ENCODE data around the gene HTR3A.

HTR3A gene

DNA sequence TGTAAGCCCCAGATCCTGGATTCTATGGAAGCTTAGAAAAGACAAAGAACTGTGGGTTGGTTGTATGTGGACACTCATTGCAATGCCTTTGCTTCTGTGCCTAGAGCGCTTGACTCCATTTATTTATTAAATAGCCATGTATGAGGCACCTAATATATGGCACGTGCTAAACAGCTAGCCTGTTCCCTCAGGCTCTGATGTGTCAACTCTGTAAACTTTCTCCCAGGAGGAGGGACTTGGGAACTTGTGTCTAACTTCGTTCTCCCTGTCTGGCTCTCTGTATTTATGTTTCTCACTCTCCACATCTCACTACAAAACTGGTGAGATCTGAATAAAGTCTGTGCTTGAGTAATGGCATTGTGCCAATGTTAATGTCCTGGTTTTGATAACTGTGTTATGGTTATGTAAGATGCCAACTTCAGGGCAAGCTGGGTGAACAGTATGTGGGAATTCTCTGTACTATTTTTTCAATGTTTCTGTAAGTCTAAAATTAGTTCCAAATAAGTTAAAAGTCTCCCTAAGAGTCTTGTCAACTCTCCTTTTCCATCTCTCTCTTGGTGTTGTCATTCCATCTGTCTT is 50.5 kb downstream of the HTR3A start:
- no peak for DNase-seq

DNA sequence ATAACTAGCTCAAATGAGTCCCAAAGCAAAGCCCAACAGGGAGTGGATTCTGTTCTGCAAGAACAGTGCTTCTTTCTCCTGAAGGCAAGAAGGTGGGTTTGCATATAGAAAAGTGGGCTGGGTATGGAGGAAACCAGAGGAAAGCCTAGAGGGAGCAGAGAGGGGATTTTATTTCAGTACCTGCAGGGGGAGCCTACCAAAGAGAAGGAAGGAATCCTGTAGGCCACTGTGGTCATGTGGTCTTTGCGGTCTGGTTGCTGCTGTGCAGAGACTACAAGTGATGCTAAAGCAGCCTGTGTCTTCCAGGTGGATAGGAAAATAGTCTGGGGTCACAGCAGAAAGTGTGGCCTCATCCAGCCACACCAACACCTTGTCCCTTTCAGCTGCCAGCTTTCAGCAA is 51.4 kb downstream of the HTR3A start:
- DNase-seq: peak; percentile 9

DNA sequence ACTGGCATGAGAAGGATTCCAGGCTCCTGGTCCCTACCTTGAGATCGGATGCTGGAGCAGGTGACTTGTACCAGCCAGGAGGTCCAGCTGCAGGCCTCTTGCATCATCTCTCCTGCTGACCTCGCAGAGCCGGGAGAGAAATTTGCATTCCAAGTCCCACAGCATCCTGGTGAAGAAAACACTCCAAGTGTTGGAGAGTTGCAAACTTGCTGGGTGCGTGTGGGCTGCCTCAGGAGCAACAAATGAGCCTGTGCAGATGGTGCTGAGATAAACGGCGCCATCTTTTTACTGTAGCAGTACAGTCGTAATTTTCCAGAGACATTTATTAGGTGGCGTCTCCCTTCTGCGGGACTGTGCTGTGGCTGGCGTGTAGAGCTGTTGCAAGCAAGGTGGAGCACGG is 52.5 kb downstream of the HTR3A start:
- no peak for DNase-seq

DNA sequence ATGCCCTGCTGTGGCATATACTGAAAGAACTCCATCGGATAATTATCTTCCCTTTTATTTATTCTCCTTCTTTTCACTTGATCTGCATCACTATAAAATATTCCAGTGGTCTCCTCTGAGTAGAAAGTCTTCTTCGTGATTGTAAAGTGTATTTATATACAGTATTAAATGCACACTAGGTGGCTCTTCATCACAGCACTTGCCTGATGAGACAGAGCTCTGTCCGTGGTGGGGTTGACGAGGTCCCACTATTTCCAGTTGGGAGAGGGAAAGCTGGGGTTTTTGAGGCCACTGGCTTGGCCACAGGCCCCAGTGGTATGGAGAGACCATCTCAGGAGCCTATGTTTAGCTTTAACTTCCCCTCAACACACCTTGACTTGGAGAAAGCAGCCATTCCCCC is 53.0 kb downstream of the HTR3A start:
- no peak for DNase-seq

DNA sequence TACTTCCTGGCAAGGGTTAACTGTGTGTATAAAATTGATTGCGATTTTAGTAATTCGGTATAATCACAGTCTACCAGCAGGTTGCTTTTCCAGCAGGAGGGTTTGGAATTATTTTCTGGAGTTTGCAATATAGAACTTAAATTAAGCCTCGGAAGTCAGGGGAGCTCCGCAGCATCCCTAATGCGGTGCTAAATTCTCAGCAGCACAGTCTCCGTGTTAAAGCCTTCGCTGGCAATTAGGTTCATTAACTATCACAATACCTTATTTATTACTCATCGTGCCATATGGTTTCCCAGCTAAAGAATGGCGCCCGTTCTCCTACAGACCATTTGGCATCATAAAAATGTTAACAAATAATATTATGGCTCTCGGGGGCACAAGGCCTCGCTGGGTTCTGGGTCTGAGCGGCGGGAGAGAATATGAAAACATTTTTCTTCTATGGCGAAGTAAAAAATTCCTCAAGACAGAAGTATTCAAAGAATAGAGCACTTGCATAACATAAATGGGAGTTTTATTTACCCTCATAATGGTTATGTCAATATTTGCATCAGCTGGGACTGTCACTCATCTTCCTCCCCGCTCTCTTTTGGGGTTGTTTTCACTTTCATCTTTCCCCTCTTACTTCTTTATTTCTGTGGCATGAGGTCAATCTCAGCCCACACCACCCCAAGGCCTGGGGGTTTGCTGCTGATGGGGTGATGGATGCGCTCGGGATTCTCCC is 56.5 kb downstream of the HTR3A start:
- DNase-seq: no peak

DNA sequence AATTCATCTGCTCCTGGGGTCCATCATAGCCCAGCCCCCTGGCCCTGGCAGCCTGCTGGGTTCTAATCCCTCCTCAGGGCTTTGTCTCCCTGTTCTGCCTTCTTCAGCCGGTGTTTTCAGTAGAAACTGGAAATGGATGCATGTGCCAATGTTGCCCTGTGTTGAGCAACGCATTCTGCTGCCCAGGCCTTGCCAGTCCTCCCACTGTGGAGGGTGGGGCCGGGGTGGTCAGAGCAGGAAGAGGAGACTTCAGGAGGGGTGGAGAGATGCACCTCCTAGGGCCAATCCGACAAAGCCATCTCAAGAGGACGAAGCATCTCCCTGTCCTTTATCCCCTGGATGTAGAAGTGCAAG is 57.0 kb downstream of the HTR3A start:
- no peak for DNase-seq

DNA sequence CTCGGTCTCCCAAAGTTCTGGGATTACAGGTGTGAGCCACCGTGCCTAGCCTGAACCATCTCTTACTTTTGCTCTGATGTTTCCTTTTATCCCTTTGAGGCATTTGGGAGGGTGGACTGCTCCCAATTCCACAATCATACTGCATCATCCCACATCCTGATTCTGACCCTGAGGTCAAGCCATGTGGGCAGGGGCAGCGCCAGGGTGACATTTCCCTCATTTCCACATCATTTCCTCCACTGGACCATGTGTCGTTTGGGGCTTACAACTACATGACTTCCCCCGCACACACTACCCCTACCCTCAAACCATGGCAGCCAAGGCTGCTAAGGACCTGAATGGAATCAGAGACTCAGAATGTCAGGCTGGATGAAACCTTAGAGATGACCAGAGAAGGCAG is 58.2 kb downstream of the HTR3A start:
- DNase-seq: no peak

DNA sequence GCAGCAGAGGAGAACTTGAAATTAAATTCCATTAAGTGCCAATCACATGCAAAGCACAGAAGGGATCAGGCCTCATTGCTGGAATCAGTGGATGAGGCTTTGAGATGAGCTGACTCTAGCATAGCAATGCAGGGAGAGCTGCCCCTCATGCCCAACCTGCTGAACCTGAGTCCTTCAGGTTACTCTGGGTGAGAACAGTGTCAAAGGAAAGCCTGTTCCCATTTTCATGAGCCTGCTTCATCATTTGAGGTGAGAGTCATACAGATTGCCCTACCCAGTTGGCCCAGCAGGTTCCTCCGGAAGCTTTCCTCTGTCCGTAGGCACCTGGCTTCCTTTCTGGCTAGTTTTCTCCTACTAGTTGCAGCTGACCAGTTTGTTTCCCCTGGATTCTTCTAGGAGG is 58.7 kb downstream of the HTR3A start:
- DNase-seq: no peak

DNA sequence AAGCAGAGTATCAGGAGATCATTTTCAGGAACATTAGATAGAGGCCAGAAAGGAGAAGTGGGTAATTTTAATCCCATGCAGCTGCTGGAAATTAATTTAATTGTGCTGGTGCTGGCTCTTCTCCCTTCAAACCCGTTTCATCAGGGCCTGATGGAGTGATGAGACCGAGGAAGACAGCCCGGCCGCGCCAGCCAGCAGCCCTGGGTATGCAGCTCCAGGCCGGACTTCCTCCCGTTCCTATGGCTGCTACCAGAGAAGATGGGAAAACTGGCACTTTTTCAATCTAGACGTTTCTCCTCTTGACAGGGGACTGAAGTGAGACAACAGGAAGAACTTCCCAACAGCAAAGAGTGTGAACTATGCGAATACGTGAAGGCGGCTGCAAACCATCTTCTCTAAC is 60.0 kb downstream of the HTR3A start:
- DNase-seq: no peak

DNA sequence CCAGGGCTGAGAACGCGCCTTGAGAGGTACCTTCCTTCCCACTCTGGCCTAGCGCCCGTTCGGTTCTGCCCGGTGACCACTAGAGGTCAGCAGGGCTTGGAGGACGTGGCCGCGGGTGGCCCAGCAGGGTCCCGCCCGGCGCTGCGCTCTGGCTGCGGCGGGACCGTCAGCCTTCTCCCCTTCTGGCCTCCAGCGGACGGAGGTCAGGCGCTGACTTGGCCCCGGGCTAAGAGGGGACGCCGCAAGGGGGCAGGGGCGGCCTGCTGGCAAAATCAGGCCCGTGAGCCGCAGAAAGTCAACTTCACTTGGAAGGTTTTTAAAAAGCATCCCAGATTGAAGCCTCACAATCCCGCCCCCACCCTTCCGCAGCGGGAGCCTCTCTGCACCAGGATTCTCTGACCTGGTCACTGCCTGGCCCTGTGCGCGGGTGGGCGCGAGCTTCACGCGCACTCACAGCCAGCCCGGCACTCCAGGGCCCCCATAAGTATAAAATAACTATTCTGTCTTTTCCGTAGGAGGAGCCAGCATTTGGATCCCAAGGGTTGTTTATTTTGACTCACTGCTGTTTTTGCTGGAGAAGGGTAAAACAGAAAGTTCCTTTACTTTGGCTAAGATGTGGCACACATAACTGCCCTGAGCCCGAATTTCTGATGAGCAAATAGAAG is 61.4 kb downstream of the HTR3A start:
- DNase-seq: peak; percentile 53

DNA sequence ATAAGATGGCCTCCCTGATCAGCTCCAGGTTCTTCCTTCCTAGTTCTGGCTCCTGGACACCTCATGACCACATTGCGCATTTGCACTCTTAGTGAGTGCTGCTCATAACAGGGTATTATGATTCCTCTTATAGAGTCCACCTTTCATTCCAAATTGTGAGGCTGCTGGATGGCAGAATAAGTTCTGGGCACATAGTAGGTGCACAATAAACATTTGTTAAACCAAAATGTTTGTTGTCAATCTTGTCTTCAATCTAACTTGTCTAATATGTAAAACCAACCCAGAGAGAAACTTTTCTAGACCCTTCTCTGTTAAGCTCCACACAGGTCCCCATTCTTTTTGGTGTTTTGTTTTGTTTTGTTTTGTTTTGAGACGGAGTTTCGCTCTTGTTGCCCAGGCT is 62.0 kb downstream of the HTR3A start:
- no peak for DNase-seq

DNA sequence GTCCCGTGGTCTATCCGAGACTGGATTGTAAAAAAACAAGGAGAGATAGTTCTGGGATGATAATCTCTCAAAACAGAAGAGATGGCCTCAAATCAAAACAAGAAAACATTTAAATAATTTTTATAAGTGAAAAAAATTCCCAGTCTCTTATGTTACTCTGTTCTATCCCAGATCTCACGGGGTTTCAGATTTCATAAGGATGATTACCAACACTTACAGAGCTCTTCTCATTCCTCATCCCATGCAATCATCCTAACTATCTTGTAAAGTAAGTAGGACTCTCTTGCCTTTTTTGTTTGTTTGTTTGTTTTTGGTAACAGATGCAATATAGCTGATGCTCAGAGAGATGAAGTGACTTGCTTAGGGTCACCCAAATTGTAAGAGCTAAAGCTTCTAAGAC is 64.6 kb downstream of the HTR3A start:
- DNase-seq: no peak
